ENCODE measurements around the gene ACTR5. TPM values are rescaled to one million over a fixed set of nuclear protein-coding genes. Genes with fewer than 3 reads are reported as not detected.

Gene ACTR5
- total RNA-seq, 3 donors from 2014 or later = 6.0 to 8.1 (median 7.9) TPM

DNA sequence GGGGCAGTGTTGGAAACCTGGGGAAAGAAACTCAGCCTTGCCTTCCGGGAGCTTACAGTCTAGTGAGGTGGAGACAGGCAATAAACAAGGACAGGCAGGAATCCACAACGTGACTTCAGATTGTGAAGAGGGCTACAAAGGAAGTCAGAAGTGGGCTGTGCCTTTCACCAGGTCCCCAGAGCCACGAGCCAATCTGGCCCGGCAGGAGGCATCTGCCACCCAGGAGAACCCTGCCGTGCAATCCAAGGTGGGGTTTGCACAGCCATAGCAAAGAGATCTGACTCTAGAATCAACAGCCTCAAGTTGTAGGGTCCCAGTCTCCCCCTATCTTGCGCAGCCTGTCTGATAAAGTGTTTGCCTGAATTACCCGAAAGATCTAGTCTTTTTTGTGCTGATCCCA, 18.5 kb upstream of the ACTR5 start:
- peaks cover 13% of the 10 kb centered on the region for H3K4me1 ChIP-seq (ENCODE audit: low read depth)
- H3K36me3 ChIP-seq (ENCODE audit: low read depth) = no peaks in the 10 kb centered on the region
- intact Hi-C loops (cut with DNase I, micrococcal nuclease) = no loop called here

DNA sequence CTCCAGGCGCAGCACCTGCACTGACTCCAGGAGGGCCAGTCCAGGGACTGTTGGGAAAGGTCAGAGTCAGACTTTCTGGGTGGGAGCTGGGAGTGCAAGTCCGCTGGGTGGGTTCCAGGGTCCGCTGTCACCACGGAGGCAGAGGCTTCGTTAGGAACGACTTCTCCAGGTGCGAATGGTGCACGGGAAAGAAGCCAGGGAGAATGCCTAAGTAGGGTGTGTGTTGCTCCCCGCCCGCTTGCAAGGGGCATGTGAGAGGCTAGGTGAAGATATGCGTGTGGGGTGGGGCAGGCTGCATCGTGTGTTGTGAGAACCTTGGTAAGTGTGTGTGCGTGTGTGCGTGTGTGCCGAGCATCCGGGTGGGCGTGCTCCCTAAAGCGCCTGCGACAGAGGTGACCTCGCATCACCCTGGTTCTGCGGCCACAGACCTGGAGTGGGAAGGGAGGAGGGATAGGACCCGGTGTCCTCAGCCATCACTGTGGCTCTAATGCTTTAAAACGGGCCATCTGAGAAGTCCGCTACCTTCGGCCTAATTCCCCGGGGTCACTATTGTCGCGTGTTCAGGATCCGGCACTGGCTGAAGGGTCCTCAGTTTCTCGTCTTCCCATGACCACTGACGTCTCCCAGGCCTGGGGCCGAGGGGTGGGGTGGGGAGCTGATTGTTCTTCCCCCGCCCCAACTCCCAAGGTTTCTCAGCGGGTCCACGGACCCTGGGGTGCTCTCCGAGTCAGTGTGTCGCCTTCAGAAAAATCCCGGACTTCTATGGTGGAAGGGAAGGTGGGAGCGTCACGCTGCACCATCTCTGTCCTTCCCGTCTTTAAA, 17.9 kb upstream of the ACTR5 start:
- no peaks in the 10 kb centered on the region for H3K36me3 ChIP-seq (ENCODE audit: low read depth)
- DNase-seq (peak in 1 of 3 donors; percentile 23), ATAC-seq (peak; percentile 27)
- peaks cover 13% of the 10 kb centered on the region for H3K4me1 ChIP-seq (ENCODE audit: low read depth)
- H3K9me3 ChIP-seq = no peaks in the 10 kb centered on the region
- intact Hi-C loops (cut with DNase I, micrococcal nuclease) = no loop called here
- no peak overlapping the region for H3K4me3 ChIP-seq
- TF ChIP-seq, protein P1, sequence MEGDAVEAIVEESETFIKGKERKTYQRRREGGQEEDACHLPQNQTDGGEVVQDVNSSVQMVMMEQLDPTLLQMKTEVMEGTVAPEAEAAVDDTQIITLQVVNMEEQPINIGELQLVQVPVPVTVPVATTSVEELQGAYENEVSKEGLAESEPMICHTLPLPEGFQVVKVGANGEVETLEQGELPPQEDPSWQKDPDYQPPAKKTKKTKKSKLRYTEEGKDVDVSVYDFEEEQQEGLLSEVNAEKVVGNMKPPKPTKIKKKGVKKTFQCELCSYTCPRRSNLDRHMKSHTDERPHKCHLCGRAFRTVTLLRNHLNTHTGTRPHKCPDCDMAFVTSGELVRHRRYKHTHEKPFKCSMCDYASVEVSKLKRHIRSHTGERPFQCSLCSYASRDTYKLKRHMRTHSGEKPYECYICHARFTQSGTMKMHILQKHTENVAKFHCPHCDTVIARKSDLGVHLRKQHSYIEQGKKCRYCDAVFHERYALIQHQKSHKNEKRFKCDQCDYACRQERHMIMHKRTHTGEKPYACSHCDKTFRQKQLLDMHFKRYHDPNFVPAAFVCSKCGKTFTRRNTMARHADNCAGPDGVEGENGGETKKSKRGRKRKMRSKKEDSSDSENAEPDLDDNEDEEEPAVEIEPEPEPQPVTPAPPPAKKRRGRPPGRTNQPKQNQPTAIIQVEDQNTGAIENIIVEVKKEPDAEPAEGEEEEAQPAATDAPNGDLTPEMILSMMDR (IDR thresholded peaks at IDR 0.05) = no peak

More for the DNA sequence above, 18.5 kb upstream of the ACTR5 start:
- ATAC-seq (no peak), DNase-seq (no peak)
- TF ChIP-seq, protein P1 (IDR thresholded peaks at IDR 0.05) = no peak
- Histone ChIP-seq H3K9me3 (no peaks in the 10 kb centered on the region), H3K4me3 (no peak overlapping the region)

DNA sequence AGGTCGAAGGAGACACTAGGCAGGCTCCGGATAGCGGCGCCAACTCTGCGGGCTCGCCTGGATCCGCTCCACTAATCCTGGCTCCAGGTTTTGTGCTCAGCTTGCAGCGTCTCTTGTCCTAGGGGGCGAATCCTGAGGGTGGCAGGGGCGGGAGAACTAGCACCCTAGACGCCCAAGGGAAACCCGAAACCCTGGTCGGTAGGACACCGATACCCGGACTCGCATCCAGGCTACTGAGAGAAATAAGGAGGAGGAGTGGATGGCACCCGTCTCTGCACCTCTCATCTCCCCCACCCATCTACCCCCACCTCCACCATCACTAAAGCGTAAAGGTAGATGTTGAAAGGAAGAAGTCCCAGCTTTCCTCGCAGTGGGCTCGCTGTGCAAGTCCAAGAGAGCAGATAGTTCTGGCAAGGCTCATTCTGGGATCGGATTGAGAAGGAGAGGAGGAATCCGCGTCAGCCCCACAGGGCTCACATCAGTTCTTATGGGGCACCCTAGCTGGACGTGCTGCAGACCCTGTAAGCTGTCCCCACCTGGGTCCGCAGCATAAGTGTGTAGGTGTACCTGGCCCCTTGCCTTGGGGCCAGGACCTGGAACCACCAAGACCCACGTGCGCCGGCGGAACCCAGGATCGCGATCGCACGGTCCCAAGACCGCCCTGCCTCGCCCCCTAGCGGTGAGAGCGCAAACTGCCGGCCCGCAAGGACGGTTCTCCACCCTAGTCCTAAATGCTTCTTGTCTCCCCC, 17.1 kb upstream of the ACTR5 start:
- TF ChIP-seq, protein P1 (IDR thresholded peaks at IDR 0.05) = peak; percentile 96
- peak; percentile 69 to 79 (median 71) for DNase-seq
- no peak overlapping the region for H3K4me3 ChIP-seq
- H3K9me3 ChIP-seq = no peaks in the 10 kb centered on the region
- intact Hi-C loops (cut with DNase I, micrococcal nuclease) = no loop called here
- peaks cover 13% of the 10 kb centered on the region for H3K4me1 ChIP-seq (ENCODE audit: low read depth)
- no peaks in the 10 kb centered on the region for H3K36me3 ChIP-seq (ENCODE audit: low read depth)
- ATAC-seq = peak; percentile 88

DNA sequence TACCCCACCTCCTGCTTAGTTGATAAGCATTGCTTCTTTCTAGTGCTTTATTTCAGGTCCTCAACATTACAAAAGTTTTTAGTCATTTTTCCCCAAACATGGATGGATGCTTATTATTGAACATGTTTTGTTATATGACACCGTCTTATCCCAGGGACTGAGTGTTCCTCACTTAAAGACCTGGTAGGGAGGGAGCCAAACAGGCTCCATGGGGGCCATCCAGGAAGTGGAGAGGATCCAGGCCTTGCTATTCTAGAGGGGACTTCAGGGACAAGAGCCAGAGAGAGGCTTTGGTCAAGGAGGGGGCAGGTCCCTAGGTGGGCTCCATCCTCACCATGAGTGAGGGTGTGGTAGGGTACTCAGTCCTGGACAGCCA, 16.5 kb upstream of the ACTR5 start:
- TF ChIP-seq, protein P1 (IDR thresholded peaks at IDR 0.05) = no peak
- Histone ChIP-seq H3K9me3 (no peaks in the 10 kb centered on the region), H3K4me3 (no peak overlapping the region), H3K4me1 (ENCODE audit: low read depth) (peaks cover 13% of the 10 kb centered on the region), H3K36me3 (ENCODE audit: low read depth) (no peaks in the 10 kb centered on the region)
- intact Hi-C loops (cut with DNase I, micrococcal nuclease) = no loop called here
- no peak for DNase-seq
- ATAC-seq = no peak

DNA sequence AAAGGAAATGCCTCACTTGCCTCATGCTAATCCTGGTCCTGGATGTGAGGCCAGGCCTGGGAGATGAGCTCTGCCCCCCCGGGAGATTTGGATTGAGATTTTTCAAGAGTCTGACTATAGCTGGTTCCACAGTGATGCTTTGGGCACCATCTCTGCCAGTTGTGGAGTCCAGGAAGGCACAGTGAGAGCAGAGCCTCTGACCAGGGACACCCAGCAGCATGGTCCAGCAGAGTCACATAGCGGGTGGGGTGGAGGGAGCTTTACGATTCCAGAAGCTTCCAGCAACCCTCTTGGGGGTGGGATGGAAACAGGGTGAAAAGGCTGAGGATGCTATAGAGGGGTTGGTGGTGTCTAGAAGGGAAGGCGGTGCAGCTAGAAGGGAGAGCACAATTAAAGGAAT, 15.3 kb upstream of the ACTR5 start:
- DNase-seq (no peak), ATAC-seq (no peak)
- TF ChIP-seq, protein P1 (IDR thresholded peaks at IDR 0.05) = no peak
- H3K36me3 ChIP-seq (ENCODE audit: low read depth) = no peaks in the 10 kb centered on the region
- intact Hi-C loops (cut with DNase I, micrococcal nuclease) = no loop called here
- H3K4me1 ChIP-seq (ENCODE audit: low read depth) = peaks cover 13% of the 10 kb centered on the region
- H3K9me3 ChIP-seq = no peaks in the 10 kb centered on the region
- no peak overlapping the region for H3K4me3 ChIP-seq

All from mucosa of descending colon (tissue), 3 donors.